ENCODE data around the gene ATP1A3.

The ATP1A3 gene

DNA sequence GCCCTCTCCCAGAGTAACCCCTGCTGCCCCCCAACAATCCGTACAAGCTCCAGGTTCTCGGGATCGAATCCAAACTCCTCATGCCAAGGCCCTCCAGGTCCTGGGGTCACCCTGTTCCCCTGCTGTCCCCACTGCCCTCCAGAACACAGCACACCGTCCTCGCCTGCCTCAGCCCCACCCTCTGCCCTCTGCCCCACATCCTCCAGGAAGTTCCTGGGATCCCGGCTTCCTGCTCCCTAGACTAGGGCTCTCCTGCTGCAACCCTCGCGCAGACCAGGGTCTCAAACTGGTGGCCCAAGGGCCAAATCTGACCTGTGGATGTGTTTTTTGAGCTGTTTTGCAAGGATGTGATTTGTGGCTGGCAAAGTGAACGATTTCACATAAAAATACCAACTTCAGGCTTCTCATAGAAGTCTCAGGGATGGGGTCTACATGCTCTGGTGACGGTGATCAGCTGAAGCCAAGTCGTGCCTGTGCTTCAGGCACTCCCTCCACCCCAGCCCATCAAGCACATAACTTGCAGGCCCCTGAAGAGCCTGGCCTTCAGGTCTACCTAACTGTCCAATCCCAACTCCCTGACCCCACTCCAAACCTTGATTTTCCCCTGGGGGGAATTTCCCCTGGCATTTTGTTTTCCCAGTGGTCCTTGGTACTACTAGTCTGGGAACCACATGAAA, 36.7 kb downstream of the ATP1A3 start:
- TF ChIP-seq, protein P1, sequence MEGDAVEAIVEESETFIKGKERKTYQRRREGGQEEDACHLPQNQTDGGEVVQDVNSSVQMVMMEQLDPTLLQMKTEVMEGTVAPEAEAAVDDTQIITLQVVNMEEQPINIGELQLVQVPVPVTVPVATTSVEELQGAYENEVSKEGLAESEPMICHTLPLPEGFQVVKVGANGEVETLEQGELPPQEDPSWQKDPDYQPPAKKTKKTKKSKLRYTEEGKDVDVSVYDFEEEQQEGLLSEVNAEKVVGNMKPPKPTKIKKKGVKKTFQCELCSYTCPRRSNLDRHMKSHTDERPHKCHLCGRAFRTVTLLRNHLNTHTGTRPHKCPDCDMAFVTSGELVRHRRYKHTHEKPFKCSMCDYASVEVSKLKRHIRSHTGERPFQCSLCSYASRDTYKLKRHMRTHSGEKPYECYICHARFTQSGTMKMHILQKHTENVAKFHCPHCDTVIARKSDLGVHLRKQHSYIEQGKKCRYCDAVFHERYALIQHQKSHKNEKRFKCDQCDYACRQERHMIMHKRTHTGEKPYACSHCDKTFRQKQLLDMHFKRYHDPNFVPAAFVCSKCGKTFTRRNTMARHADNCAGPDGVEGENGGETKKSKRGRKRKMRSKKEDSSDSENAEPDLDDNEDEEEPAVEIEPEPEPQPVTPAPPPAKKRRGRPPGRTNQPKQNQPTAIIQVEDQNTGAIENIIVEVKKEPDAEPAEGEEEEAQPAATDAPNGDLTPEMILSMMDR (IDR thresholded peaks at IDR 0.05; ENCODE audit: insufficient read depth, low read depth, low read length, missing control alignments) = no peak
- H3K4me3 ChIP-seq (ENCODE audit: low read depth, low read length) = no peak overlapping the region
- DNase-seq (ENCODE audit: low read depth) = no peak

DNA sequence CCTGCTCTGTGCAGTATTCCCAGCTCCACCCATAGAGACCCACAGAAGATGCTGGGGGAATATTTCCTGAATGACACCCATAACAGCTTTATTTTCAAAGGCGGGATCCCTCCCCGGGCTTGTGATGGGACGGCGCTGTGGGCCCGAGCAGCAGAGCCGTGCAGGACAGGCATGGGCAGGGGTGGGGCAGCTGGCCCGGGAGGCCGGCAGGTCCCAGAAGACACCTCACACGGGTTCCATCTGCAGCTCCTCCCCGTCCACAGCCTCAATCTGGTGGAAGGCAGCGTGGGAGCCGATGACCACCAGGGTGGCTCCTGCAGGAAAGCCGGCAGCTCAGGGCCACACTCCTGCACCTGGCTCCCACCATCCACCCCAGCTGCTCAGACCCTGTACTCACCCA, 37.4 kb downstream of the ATP1A3 start:
- DNase-seq (ENCODE audit: low read depth) = no peak
- TF ChIP-seq, protein P1 (IDR thresholded peaks at IDR 0.05; ENCODE audit: insufficient read depth, low read depth, low read length, missing control alignments) = no peak
- H3K4me3 ChIP-seq (ENCODE audit: low read depth, low read length) = no peak overlapping the region

DNA sequence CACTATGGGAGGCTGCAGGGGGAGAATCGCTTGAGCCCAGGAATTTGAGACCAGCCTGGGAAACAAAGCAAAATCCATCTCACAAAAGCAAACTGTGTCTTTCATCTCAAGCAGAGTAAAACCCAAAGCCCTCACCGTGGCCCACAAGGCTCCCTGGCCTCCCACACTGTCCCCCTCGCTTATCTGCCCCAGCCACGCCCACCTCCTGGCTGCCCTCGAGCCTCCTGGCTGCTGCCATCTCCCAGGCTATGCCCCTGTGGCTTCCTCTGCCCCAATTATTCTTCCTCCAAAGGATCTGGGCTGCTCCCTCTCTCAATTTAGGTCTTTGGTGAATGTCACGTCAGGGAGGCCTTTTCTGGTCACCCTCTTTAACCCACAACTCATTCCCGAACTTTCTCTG, 38.5 kb downstream of the ATP1A3 start:
- TF ChIP-seq, protein P1 (IDR thresholded peaks at IDR 0.05; ENCODE audit: insufficient read depth, low read depth, low read length, missing control alignments) = no peak
- H3K4me3 ChIP-seq (ENCODE audit: low read depth, low read length) = no peak overlapping the region
- DNase-seq (ENCODE audit: low read depth) = no peak

DNA sequence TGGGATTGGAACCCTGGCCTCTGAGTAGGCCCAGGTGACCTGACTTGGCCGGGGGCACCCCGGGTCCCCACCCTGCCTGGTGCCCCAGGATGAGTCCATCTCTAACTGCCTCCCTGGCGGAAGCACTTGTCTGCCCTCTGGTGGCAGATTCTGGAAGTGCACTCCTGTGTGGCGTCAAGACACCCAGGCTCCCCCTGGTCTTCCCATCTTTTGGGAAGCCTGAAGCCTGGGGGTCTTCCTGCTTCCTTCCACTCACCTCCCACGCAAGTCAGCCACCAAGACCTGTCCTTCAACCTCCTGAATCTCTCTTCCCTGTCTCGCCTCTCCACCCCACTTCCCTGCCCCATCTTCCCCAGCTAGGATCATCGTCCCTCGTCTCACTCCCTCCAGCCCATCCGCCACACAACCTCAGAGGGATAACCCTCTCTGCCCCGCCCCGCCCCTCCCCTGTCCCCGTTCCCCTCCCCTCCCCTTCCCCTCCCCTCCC, 42.3 kb downstream of the ATP1A3 start:
- TF ChIP-seq, protein P1 (IDR thresholded peaks at IDR 0.05; ENCODE audit: insufficient read depth, low read depth, low read length, missing control alignments) = peak; percentile 99
- no peak overlapping the region for H3K4me3 ChIP-seq (ENCODE audit: low read depth, low read length)
- DNase-seq (ENCODE audit: low read depth) = peak; percentile 87

DNA sequence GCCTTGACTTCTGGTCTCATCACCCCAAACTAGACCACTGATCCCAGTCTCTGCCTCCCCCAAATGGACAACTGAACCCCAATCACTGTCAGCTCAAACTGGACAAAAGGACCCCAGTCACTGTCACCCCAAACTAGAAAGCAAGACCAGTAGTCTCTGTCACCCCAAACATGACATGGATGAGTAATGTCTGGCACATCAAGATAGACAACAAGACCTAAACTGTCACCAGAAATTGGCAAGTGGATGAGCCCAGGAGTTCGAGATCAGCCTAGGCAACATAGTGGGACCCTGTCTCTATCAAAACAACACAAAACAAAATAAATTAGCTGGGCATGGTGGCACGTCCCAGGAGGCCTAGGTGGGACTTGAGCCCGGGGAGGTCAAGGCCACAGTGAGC, 46.9 kb downstream of the ATP1A3 start:
- no peak for DNase-seq (ENCODE audit: low read depth)
- H3K4me3 ChIP-seq (ENCODE audit: low read depth, low read length) = no peak overlapping the region
- TF ChIP-seq, protein P1 (IDR thresholded peaks at IDR 0.05; ENCODE audit: insufficient read depth, low read depth, low read length, missing control alignments) = no peak

DNA sequence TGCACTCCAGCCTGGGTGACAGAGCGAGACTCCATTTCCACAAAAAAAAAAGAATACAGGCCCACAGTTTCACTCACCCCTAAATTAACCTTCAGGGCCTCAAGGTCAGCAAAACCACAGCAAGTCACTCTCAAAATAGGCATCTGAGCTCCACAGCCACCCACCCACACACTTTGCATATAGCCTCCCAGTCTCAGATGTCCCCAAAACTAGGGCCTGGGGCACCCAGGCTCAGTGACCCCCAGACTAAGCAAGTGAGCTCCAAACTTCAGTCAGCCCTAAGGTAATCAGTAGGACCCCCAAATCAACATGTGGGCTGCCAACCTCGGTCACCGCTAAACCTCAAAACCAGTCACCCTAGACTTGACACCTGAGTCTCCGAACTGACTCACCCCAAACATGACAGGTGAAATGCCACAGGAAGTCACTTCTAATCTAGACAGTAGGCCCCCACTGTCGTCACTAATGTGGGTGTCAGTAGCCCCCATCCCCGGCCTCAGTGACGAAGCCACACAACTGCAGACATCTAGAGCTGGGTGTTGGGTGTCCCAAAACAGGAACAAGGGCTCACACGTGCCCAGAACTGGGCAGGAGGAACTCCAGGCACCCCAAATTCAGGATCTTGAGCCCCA, 48.8 kb downstream of the ATP1A3 start:
- H3K4me3 ChIP-seq (ENCODE audit: low read depth, low read length) = peak overlapping the region; percentile 26
- TF ChIP-seq, protein P1 (IDR thresholded peaks at IDR 0.05; ENCODE audit: insufficient read depth, low read depth, low read length, missing control alignments) = no peak
- DNase-seq (ENCODE audit: low read depth) = peak; percentile 98
